NCI-H69 (cell line): ENCODE measurements around the gene KLHL9.

Experiments used
- DNase-seq: peaks from one replicate; lab custom pipeline; 2025; lab: John Stamatoyannopoulos, UW

The KLHL9 gene

DNA sequence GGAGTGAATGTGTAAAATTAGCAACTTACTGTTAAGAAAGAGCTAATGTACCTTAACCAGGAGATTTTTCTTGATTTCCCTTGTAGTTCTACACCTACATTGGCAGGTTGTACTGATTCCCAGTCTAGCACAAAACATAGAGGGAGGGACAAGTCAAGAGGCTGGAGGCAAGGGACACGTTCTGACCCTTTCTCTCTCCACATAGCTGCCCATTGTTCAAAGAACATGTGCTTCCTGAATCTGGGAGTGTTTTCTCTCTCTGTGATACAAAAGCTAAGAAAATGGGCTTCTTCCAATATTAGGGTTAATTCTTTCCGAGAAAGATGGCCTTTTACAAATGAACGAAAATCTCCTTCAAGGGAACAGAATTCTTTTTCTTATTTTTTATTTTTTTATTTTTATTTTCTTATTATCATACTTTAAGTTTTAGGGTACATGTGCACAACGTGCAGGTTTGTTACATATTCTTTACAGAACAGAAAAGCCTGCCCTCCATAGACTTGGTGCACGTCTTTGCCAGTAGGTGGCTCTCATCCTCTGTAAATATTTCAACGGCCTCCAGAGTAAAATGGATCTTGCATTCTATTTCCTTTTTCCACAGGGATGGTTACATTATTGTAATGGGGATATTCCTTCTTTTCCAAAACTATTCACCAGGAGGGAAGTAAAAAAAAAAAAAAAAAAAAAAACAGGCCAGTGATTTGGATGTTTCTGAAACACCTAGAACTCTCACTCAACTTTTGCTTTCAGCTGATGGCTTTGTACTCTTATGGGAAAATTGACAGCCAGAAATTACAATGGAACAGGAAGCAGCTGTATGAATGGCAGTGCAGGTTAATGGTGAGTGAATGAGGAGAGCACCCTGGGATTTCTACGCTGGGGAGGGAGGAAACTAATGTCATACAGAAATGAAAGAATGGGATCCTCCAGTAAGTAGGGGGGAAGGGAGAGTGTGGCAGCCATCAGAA lies 17.0 kb downstream of the KLHL9 start:
- DNase-seq: peak; percentile 72

DNA sequence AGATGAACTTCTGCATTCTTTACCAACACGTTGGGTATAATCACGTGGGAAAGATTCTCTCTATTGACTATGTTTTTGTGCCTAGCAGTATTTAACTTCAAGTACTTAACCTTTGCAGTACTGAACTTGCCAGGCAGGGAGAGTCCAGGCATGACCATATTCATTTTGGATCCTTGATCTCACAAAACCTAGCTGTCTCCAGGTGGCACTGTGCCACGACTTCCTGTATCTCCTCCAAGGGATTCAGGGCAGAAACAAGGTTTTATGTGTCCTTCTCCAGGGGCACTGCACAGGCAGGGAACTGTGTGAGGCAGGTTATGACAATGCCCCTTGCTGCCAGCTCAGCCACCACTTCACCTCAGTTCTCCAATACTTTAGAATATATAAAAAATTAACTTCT lies 18.3 kb downstream of the KLHL9 start:
- peak; percentile 50 for DNase-seq

DNA sequence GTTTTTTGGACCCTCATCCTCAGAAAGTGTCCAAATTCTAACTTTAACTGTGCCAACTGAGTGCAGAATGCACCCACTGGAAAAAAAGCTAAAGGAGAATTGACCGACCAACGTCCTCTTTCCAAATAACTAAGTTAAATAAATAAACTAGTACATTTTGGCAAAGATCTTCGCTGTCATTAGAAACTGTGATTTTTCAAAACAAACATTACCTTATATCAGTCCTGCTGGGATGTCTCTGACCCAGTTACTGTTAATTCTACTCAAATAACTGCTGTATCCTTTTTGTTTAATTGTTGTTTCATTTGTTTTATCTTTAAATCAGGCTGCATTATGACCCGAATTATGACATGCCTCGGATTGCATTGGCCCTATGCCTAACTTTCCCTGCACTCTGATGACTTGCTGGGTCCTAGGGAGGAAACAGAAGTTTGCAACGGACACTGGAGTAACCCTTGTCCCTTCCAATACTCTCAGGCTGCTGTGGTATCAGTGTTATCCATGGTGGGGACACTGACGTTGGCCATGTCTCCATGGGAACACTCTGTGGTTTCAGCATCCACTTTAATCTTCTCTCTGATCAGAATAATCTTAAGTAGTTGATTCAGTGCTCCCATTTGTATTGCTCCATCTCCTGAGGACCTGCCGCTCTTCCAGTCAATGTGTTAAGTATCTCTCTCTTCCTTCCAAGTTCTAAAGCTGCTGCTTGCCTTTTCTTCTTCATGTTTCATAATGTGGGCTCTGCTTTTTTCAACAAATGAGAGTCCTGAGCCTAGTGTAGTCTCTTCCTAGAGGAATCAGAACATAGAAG lies 19.0 kb downstream of the KLHL9 start:
- DNase-seq: no peak

DNA sequence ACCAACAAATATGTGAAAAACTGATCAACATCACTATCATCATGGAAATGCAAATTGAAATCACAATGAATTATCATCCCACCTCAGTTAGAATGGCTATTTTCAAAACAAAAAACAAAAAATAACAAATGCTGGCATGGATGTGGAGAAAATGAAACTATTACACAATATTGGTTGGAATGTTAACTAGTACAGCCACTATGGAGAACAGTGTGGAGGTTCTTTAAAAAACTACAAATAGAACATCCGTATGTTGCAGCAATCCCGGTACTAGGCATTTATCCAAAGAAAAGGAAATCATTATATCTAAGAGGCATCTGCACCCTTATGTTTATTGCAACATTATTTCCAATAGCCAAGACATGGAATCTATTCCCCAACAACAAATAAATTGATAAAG lies 21.1 kb downstream of the KLHL9 start:
- no peak for DNase-seq

DNA sequence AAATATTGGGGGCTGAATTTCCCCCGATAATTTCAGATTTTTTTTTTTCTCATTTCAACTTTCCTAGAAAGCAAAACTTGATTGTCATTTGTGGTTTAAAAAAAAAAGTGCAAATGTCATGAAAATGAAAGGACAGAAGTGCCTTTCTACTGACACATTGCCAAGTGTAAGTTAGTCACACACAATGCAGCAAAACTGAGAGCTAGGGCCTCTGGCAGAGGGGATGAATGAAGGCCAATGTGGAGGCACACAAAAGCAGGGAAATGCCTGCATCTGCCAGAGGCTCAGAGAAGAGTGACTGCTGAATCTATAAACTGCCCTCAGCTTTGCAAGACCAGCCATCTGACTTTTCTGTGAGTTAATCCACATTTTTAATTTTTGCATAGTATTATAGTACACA lies 23.3 kb downstream of the KLHL9 start:
- no peak for DNase-seq

DNA sequence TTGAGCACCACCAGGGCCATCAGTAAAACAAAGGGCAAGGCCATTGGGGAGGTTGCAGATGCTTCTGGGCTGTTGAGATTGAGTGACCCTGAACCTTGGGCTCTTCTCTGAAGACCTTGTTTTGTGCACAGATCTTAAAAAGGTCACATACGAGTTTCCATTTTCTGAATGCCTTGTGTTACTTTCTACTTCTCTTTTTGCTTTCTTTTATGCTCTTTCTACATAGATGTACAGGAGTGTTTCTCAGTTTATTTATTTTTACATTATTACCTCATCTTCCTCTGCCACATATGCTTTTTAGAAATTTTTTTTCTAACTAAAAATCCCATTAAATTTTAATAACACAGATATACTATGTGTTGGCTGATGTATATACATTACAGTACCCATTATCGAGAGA lies 30.0 kb downstream of the KLHL9 start, which contains the start of gene IFNA5:
TSS of gene IFNA5 (minus strand) at position 101 of the 400 bp plus-strand sequence. CDS start at position 44, 57 bp downstream.
- no peak for DNase-seq

DNA sequence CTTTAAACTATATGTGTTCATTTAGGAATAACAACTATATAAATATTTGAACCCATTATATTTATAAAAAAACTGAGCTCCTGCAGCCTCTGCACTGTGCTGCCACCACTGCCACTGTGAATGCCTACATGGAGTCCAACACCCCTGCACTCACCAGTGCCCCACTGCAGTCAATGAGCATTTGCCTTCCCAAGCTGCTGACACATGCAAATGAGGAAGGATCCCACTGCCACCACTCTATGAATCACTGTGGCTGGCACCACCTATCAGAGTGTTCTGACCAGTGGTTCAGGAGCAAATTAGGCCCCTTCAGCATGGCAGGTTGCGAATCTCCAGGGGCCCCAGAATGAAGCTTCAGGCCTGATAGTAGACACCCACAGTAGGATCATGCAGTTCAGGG lies 39.2 kb downstream of the KLHL9 start:
- no peak for DNase-seq

DNA sequence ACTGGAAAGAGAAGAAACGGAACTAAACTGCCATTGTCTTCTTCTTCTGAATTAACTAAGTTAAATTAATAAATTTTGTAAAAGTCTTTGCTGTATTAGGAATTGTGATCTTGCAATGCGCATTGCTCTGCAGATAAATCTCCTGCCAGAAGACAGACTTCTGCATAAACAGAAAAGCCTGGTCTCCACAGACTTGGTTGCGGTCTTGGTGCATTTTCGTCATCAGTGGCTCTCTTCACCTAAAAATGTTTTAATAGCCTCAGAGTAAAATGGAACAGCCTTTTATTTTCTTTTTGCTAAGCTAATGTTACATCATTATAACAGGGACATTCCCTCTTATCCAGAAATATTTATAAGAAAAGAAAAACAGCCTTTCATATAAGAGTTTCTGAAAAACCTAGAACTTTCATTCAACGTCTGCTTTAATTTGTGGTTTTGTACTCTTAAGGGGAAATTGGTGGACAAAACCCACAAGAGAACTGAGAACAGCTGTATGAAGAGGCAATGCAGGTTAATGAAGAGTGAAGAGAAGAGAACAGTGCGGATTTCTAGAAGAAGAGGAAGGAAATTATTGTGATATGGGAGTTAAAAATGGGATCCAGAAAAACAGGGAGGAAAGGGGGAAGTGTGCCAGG lies 40.2 kb downstream of the KLHL9 start:
- DNase-seq: no peak

DNA sequence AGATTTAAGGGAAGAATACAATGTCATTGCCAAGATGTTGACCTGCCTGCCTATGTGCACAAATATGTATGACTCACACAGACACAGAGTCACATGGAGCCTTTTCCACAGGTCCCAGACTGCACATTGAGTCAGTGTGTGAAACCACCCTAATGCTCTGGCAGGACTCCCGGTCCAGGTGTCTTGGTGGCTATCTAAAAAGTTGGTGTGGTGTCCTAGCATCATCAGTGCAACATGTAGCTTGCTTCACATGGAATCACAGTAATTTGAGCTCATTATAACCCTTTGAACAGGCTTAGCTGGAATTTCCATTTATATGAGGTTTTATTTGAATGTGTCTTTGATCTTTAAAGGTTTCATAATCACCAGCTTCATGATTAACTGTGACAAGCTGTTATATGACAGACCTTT lies 40.8 kb downstream of the KLHL9 start:
- no peak for DNase-seq

DNA sequence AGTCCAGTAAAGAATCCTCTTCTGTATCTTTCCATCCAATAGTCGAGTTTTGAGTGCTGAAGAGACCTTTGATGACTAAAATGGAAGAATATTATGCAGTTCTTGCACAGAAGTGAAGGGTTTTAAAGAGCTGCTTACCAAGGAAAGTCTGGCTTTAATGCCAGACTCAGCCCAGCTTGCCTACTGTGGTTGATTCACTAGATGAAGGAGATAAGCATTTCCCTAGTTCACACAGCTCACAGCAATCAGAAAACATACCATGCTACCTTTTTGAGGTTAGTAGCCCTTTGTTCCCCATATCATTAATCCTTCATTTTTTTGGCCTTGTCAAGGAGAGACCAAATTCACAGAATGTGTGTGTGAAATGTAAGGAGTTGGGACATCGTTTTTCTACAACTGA lies 45.4 kb downstream of the KLHL9 start:
- DNase-seq: no peak

DNA sequence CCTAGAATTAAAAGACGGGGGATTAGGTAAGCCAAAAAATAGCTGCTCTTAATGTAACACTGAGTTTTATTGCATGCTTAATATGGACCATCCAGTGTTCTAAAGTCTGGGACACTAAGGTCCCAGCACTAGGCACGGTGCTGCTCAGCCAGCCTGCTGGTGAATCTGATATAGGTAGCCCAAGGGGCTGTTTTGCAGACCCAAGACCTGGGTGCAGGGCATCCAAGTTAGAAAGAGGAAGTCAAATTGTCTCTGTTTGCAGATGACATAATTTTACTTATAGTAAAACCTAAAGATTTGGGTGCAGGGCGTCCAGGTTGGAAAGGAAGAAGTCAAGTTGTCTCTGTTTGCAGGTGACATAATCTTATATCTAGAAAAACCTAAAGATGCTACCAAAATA lies 47.9 kb downstream of the KLHL9 start:
- DNase-seq: no peak

DNA sequence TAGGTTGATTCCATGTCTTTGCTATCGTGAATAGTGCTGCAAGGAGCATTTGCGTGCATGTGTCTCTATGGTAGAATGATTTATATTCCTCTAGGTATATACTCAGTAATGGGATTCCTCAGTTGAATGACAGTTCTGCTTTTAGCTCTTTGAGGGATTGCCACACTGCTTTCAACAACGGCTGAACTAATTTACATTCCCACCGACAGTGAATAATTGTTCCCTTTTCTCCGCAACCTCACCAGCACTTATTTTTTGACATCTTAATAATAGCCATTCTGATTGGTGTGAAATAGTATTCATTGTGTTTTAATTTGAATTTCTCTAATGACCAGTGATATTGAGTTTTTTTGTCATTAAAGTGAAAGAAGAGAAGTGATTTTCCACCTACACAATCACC lies 48.5 kb downstream of the KLHL9 start:
- DNase-seq: no peak

DNA sequence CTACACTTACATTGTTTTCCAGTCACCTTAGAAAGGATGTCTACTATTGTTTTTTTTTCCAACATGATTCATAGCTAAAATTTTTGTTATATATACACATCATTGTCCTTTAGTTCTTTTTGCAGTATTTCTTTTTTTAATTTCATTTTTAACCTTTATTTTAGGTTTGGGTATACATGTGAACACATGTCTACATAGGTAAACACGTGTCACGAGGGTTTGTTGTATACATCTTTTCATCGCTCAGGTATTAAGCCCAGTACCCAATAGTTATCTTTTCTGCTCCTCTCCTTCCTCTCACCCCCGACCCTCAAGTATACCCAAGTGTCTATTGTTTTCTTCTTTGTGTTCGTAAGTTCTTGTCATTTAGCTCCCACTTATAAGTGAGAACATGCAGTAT lies 49.1 kb downstream of the KLHL9 start:
- DNase-seq: no peak

DNA sequence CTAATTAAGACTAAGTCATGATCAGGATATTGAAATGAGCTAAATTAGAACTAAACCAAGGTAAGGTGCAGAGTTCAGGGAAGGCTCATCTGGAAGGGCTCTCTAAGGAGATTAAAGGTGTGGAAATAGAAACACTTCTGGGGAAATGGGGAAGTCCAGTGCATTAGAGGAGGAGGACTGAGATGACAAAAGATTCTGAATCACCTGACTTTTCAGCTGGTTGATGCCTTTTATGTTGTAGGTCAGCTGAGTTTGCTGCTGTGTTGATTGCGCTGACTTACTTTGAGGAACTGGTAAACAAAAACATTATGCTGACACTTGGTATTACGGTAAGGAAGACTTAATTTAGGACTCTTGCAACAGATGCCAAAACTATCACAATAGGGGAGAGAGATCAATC lies 53.9 kb downstream of the KLHL9 start:
- DNase-seq: no peak
